H1 (cell line): Measurements from ENCODE around the gene PTGER3. TPM values are rescaled to one million over a fixed set of nuclear protein-coding genes. Genes with fewer than 3 reads are reported as not detected.

ENCODE experiments used
- CTCF ChIA-PET: fragments of 300-600 bp; sonication (Branson Sonifier 250); formaldehyde crosslinking; loops from one replicate; lab custom pipeline; 2021; ENCODE audit not compliant: partially characterized antibody; lab: Charles Lee
- POLR2A ChIA-PET: fragments of 300-600 bp; sonication (Branson Sonifier 250); formaldehyde crosslinking; loops from one replicate; lab custom pipeline; 2021; ENCODE audit warnings: inconsistent platforms; ENCODE audit not compliant: partially characterized antibody; lab: Charles Lee
- DNase-seq, 2 experiments: peaks; one replicate each; pipeline versions ENCODE4 v3.0.0 to v3.0.0-alpha.2; 2010 to 2022; ENCODE audit warnings: low spot score in 2 of 2, low read depth in 1 of 2, mixed read lengths in 1 of 2
- FAIRE-seq: peaks from 2 replicates; lab custom pipeline; 2011; peaks lifted over from hg19 to GRCh38; lab: Jason Lieb, UNC
- H2AFZ ChIP-seq: 2 replicates; pipeline ENCODE4 v1.8.1; 2012; ENCODE audit warnings: low read length, inconsistent platforms
- H2AK5ac ChIP-seq: 2 replicates; pipeline ENCODE4 v1.6.1; 2013; ENCODE audit warnings: low read depth, low read length
- H2BK120ac ChIP-seq: replicated peaks from 2 replicates; pipeline ENCODE3; 2013; ENCODE audit warnings: low read depth, low read length, inconsistent platforms
- H2BK12ac ChIP-seq: 2 replicates; pipeline ENCODE4 v1.6.1; 2013; ENCODE audit warnings: low read depth, low read length
- H2BK15ac ChIP-seq: 2 replicates; pipeline ENCODE4 v1.6.1; 2013; ENCODE audit warnings: low read length
- H2BK20ac ChIP-seq: 2 replicates; pipeline ENCODE4 v1.6.1; 2013; ENCODE audit warnings: low read length
- H2BK5ac ChIP-seq: 2 replicates; pipeline ENCODE4 v1.6.1; 2013; ENCODE audit warnings: low read depth, low read length
- H3K14ac ChIP-seq: 2 replicates; pipeline ENCODE4 v1.6.1; 2013; ENCODE audit warnings: inconsistent platforms; ENCODE audit not compliant: insufficient read length
- H3K18ac ChIP-seq: 2 replicates; pipeline ENCODE4 v1.6.1; 2013; ENCODE audit warnings: low read length; ENCODE audit errors: extremely low read depth
- H3K23ac ChIP-seq: 2 replicates; pipeline ENCODE4 v1.6.1; 2013; ENCODE audit warnings: inconsistent platforms; ENCODE audit not compliant: insufficient read length
- H3K23me2 ChIP-seq: 2 replicates; pipeline ENCODE4 v1.6.1; 2013; ENCODE audit warnings: low read depth, low read length
- H3K27ac ChIP-seq: 2 replicates; pipeline ENCODE4 v1.6.1; 2011; ENCODE audit warnings: low read depth, low read length, inconsistent platforms
- H3K27me3 ChIP-seq, 4 experiments: replicated peaks in 1 of 4; 1 replicate in 1 of 4; 2 replicates in 3 of 4; pipeline versions ENCODE4 v1.6.1 to v1.8.1; 2011 to 2013; ENCODE audit warnings: low read length in 3 of 4, mild to moderate bottlenecking in 3 of 4, inconsistent platforms in 2 of 4, mixed read lengths in 2 of 4, moderate library complexity in 1 of 4; ENCODE audit not compliant: control insufficient read depth in 3 of 4, insufficient read depth in 3 of 4; ENCODE audit errors: extremely low read depth in 1 of 4
- H3K36me3 ChIP-seq, 4 experiments: 2 replicates each; pipeline versions ENCODE4 v1.6.1 to v1.8.1; 2011 to 2013; ENCODE audit warnings: mild to moderate bottlenecking in 4 of 4, low read length in 3 of 4, moderate library complexity in 2 of 4, control low read depth in 1 of 4, inconsistent platforms in 1 of 4; ENCODE audit not compliant: insufficient read depth in 4 of 4, control insufficient read depth in 2 of 4
- H3K4ac ChIP-seq: replicated peaks from 2 replicates; pipeline ENCODE3; 2013; ENCODE audit warnings: low read length, low read depth, mixed read lengths, inconsistent platforms; ENCODE audit not compliant: insufficient read length
- H3K4me1 ChIP-seq, 4 experiments: replicated peaks in 1 of 4; 1 replicate in 1 of 4; 2 replicates in 3 of 4; pipeline versions ENCODE4 v1.6.1 to v1.8.1; 2011 to 2013; ENCODE audit warnings: low read length in 3 of 4, inconsistent platforms in 2 of 4, mixed read lengths in 1 of 4; ENCODE audit not compliant: insufficient read depth in 4 of 4, control insufficient read depth in 3 of 4
- H3K4me2 ChIP-seq, 2 experiments: 2 replicates each; pipeline versions ENCODE4 v1.6.1 to v1.8.1; 2011 to 2013; ENCODE audit warnings: low read depth in 2 of 2, low read length in 2 of 2, control low read depth in 1 of 2, inconsistent platforms in 1 of 2, mild to moderate bottlenecking in 1 of 2; ENCODE audit not compliant: insufficient read depth in 1 of 2
- H3K4me3 ChIP-seq, 4 experiments: fragments of 200-600, 300-600 bp in 1 of 4; sonication (generic), shearing (Covaris generic), sonication (Bioruptor Twin) in 1 of 4; 2 replicates each; pipeline versions ENCODE4 v1.5.1 to v1.8.1; 2011 to 2016; ENCODE audit warnings: low read length in 4 of 4, low read depth in 3 of 4, control low read depth in 2 of 4, inconsistent platforms in 2 of 4, mild to moderate bottlenecking in 2 of 4, mixed read lengths in 1 of 4, moderate library complexity in 1 of 4; ENCODE audit not compliant: insufficient read depth in 2 of 4; ENCODE audit errors: extremely low read depth in 1 of 4
- H3K56ac ChIP-seq: replicated peaks from 2 replicates; pipeline ENCODE3; 2013; ENCODE audit warnings: low read depth, mild to moderate bottlenecking, mixed read lengths, low read length, inconsistent platforms; ENCODE audit not compliant: insufficient read length
- H3K79me1 ChIP-seq: 2 replicates; pipeline ENCODE4 v1.6.1; 2013; ENCODE audit warnings: low read depth, low read length, control low read depth
- H3K79me2 ChIP-seq, 2 experiments: 2 replicates each; pipeline versions ENCODE4 v1.6.1 to v1.8.1; 2012 to 2013; ENCODE audit warnings: low read length in 2 of 2, mild to moderate bottlenecking in 2 of 2, inconsistent platforms in 1 of 2; ENCODE audit not compliant: insufficient read depth in 2 of 2, control insufficient read depth in 1 of 2
- H3K9ac ChIP-seq, 4 experiments: replicated peaks in 1 of 4; 1 replicate in 1 of 4; 2 replicates in 3 of 4; pipeline versions ENCODE4 v1.6.1 to v1.8.1; 2011 to 2013; ENCODE audit warnings: low read depth in 3 of 4, low read length in 3 of 4, control low read depth in 2 of 4, mild to moderate bottlenecking in 2 of 4, moderate library complexity in 2 of 4, inconsistent platforms in 1 of 4; ENCODE audit errors: extremely low read depth in 1 of 4
- H3K9me3 ChIP-seq, 2 experiments: 2 replicates each; pipeline versions ENCODE4 v1.6.1 to v1.8.1; 2012 to 2013; ENCODE audit warnings: mild to moderate bottlenecking in 2 of 2, moderate library complexity in 2 of 2, control low read depth in 1 of 2, inconsistent platforms in 1 of 2, low read depth in 1 of 2, low read length in 1 of 2, mixed read lengths in 1 of 2; ENCODE audit not compliant: insufficient read depth in 2 of 2
- H4K20me1 ChIP-seq, 2 experiments: replicated peaks in 1 of 2; 2 replicates each; pipeline versions ENCODE3 to v1.8.1; 2011 to 2013; ENCODE audit warnings: inconsistent platforms in 2 of 2, low read length in 2 of 2, mild to moderate bottlenecking in 1 of 2; ENCODE audit not compliant: insufficient read depth in 2 of 2, control insufficient read depth in 1 of 2
- H4K5ac ChIP-seq: 2 replicates; pipeline ENCODE4 v1.6.1; 2013; ENCODE audit warnings: low read length, low read depth, mixed read lengths, inconsistent platforms; ENCODE audit not compliant: insufficient read length
- H4K8ac ChIP-seq: 2 replicates; pipeline ENCODE4 v1.8.0; 2013; ENCODE audit warnings: mild to moderate bottlenecking, moderate library complexity, low read length, inconsistent platforms; ENCODE audit not compliant: insufficient read depth; ENCODE audit errors: extremely low read depth
- H4K91ac ChIP-seq: replicated peaks from 2 replicates; pipeline ENCODE3; 2013; ENCODE audit warnings: low read length, mixed read lengths, inconsistent platforms; ENCODE audit not compliant: insufficient read length
- KDM4A ChIP-seq: IDR thresholded peaks from one replicate; pipeline ENCODE4 v1.7.1; 2012; ENCODE audit warnings: low read depth, mild to moderate bottlenecking, moderate library complexity, low read length, inconsistent platforms; ENCODE audit not compliant: severe bottlenecking
- SP1 ChIP-seq: IDR thresholded peaks from 2 replicates; pipeline ENCODE4 v1.6.1; 2011; ENCODE audit warnings: low read depth, low read length
- SUZ12 ChIP-seq: fragments of 200-600 bp; sonication (generic); IDR thresholded peaks from 2 replicates; pipeline ENCODE4 v1.6.1; 2012; ENCODE audit warnings: mild to moderate bottlenecking, inconsistent platforms, low read length, moderate library complexity, mixed read lengths
- WGBS, 2 experiments: shearing (Covaris generic) in 1 of 2; methylation state at CpG; one replicate each; pipeline versions ENCODE4 v1.1.6 to v1.1.7; 2013 to 2015; ENCODE audit warnings: low lambda C conversion rate in 2 of 2, mixed read lengths in 2 of 2, inconsistent platforms in 1 of 2, low coverage in 1 of 2, missing lambda C conversion rate in 1 of 2; ENCODE audit not compliant: insufficient replicate concordance in 2 of 2, insufficient coverage in 1 of 2, insufficient read length in 1 of 2; ENCODE audit errors: extremely low coverage in 1 of 2, missing lambda C conversion rate in 1 of 2; 5-methylcytosine and 5-hydroxymethylcytosine counted together
- polyA plus RNA-seq, 7 experiments: library from polyadenylated mRNA; depleted of rRNA in 3 of 7; stranded (reverse) in 5 of 7; unstranded in 2 of 7; fragments of >200 nt in 5 of 7; fragments of 200-250 nt in 2 of 7; gene quantifications; 1 replicate in 5 of 7; 2 replicates in 1 of 7; 4 replicates in 1 of 7; pipeline versions ENCODE4 v1.2.1 to v1.2.3, GENCODE V29; 2011 to 2013; ENCODE audit warnings: missing spikeins in 2 of 7, mixed read lengths in 2 of 7
- total RNA-seq: library from RNA; stranded (reverse); fragmentation: NEBNext Ultra II Directional; extraction: Animal tissue kit (Norgen Biotek cat#: 25700); gene quantifications from 2 replicates; pipeline ENCODE4 v1.2.1, GENCODE V29; 2021

Gene PTGER3
- total and polyA plus RNA-seq, 2 of the 8 experiments (the other 6 are each of a cell fraction or from before 2014, with no cell fraction given), result 0.38 to 0.82 TPM

- H3K27me3 ChIP-seq, result no peaks in the 10 kb centered on the region
- H3K18ac ChIP-seq, result no peak overlapping the region
- WGBS, 2 experiments, result 94% methylated on average over 5 of the region's 5 CpGs; no CpG with 5 or more reads in 1 of the 2 experiments
- H2BK20ac ChIP-seq, result no peak overlapping the region
- H3K4me2 ChIP-seq, result no peak overlapping the region
- H4K8ac ChIP-seq, result no peak overlapping the region
- H3K79me1 ChIP-seq, result no peaks in the 10 kb centered on the region
- peaks cover 8 to 11% of the 10 kb centered on the region in 2 experiments; a peak in 2 of 4 replicates for H3K9me3 ChIP-seq
- no peak overlapping the region for H3K4ac ChIP-seq
- H3K4me3 ChIP-seq, result no peak overlapping the region
- DNase-seq (no peak), FAIRE-seq (no peak)
- H2BK12ac ChIP-seq, result no peak overlapping the region
- H2BK5ac ChIP-seq, result no peak overlapping the region
- H4K20me1 ChIP-seq, result no peaks in the 10 kb centered on the region
- H3K4me1 ChIP-seq, result no peaks in the 10 kb centered on the region
- H3K23ac ChIP-seq, result no peak overlapping the region
- H3K79me2 ChIP-seq, result no peaks in the 10 kb centered on the region
- H4K91ac ChIP-seq, result no peak overlapping the region
- H4K5ac ChIP-seq, result no peak overlapping the region
- H3K14ac ChIP-seq, result no peak overlapping the region
- no peak overlapping the region for H3K9ac ChIP-seq
- H3K23me2 ChIP-seq, result no peaks in the 10 kb centered on the region
- H3K56ac ChIP-seq, result no peak overlapping the region
- H3K27ac ChIP-seq, result no peak overlapping the region
- no peak overlapping the region for H2BK15ac ChIP-seq
- H2BK120ac ChIP-seq, result no peak overlapping the region
- H2AK5ac ChIP-seq, result no peak overlapping the region
- no peaks in the 10 kb centered on the region for H3K36me3 ChIP-seq
- ChIA-PET POLR2A (no interaction called here), CTCF (interaction anchor here (2.3 kb wide), 1 partner anchor 10 kb away, joined by 5 read pairs; no protein-coding TSS in a partner anchor)
- no peak overlapping the region for H2AFZ ChIP-seq
- TF ChIP-seq SUZ12 (no peak), KDM4A (no peak), SP1 (no peak)
Measured at GRCh38 chr1:70934194-70934961, 113.2 kb downstream of the PTGER3 start.
